NCI-H510A (cell line): ENCODE results near the gene ANKMY1.

ENCODE experiments used
- DNase-seq: peaks from one replicate; lab custom pipeline; 2025; lab: John Stamatoyannopoulos, UW

The ANKMY1 gene, protein sequence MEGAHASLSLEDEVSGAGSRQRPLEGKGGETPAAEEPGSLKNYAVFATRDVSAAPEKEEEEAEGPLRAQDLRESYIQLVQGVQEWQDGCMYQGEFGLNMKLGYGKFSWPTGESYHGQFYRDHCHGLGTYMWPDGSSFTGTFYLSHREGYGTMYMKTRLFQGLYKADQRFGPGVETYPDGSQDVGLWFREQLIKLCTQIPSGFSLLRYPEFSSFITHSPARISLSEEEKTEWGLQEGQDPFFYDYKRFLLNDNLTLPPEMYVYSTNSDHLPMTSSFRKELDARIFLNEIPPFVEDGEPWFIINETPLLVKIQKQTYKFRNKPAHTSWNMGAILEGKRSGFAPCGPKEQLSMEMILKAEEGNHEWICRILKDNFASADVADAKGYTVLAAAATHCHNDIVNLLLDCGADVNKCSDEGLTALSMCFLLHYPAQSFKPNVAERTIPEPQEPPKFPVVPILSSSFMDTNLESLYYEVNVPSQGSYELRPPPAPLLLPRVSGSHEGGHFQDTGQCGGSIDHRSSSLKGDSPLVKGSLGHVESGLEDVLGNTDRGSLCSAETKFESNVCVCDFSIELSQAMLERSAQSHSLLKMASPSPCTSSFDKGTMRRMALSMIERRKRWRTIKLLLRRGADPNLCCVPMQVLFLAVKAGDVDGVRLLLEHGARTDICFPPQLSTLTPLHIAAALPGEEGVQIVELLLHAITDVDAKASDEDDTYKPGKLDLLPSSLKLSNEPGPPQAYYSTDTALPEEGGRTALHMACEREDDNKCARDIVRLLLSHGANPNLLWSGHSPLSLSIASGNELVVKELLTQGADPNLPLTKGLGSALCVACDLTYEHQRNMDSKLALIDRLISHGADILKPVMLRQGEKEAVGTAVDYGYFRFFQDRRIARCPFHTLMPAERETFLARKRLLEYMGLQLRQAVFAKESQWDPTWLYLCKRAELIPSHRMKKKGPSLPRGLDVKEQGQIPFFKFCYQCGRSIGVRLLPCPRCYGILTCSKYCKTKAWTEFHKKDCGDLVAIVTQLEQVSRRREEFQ

DNA sequence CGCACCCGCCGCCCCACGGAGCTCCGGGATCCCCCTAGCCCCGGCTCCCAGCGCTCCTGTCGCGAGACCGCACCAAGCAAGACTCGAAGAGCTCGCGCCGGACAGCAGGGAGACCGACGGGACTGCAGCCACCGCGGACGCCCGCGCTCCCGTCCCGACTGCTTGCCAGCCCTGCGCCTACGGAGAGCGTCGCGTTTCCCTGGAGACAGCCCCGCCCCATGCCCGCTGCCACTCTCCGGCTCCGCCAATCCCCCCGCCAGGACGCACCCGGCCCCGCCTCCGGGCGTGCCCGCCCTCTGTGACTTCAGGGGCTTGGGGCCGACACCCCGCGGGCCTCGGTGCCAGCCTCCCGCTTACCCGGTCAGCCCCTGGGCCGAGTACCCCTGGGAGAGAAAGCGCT lies at the start of gene ANKMY1:
TSS of gene ANKMY1 (minus strand) at position 181 of the 400 bp plus-strand sequence. CDS start 653 bp downstream, outside the sequence.
- no peak for DNase-seq

DNA sequence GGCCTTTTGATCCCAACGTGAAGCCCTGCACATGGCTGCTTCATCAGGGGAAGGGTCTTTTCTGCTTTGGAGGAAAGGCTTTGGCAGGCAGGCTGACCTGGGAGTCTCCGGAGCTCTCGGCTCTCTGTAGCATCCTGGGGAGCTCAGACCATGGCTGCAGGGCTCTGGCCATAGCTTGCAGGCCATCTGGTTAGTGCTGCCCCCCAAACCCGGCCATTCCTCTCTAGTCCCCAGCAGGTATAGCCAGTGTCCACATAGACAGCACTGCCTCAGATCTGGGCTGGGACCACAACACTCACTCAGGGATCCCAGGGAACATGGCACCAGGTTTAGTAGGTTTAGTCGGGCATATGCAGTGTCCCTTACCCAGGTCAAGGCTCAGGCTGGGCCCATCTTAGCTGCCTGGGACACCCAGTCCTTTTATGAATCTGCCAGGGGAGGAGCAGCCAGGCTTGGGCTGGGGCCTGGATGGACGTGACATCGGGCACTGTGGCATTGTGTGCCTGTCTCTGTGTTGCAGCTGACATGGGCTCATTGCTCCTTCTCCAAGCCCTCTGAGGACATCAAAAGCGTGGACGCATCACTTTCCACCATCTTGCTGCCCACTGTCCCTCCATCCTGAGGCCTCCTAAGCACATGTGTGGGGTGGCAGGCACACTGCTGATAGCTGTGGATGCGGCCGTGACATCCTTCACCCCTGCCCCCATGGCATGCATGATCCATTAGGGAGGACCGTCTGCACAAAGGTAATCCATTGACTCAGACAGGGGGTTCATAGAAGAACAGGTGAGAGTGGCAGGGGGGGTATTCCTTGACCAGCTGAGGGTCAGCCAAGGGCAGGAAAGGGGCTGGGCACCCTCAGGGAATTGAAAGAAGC lies 48.3 kb upstream of the ANKMY1 start:
- no peak for DNase-seq

DNA sequence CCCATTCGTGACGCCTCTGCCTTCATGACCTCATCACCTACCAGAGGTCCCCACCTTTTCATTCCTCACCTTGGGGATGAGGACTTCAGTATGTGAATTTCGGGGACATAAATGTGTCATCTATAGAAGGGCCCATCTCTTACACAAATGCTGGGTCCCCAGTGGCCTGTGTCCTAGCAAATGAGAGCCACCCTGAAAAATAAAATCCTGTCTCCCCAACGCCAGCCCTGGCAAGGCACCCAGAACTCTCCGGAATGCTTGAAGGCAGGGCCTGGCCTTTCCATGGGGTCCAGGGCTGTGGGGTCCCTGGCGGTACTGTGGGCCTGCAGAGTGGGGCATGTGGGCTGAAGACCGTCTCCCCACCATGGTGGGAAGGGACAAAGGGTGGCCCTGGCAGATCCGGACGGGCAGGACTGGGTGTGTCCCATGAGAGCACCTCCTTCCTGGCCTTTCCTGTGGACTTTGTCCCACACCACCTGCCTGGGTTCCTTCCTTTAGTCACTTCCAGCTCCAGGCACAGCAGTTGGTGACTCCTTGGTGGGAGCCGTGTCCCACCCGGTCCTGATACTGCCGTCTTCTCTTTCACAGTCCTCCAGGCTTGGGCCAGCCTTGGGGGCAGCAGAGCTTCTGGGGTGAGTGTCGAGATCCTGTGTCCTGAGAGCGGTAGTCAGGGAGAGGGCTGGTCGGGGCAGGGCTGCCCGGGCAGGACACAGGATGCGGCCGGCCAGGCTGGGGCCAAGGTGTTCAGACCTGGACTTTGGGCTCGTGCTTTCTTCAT lies 47.3 kb upstream of the ANKMY1 start:
- DNase-seq = no peak

DNA sequence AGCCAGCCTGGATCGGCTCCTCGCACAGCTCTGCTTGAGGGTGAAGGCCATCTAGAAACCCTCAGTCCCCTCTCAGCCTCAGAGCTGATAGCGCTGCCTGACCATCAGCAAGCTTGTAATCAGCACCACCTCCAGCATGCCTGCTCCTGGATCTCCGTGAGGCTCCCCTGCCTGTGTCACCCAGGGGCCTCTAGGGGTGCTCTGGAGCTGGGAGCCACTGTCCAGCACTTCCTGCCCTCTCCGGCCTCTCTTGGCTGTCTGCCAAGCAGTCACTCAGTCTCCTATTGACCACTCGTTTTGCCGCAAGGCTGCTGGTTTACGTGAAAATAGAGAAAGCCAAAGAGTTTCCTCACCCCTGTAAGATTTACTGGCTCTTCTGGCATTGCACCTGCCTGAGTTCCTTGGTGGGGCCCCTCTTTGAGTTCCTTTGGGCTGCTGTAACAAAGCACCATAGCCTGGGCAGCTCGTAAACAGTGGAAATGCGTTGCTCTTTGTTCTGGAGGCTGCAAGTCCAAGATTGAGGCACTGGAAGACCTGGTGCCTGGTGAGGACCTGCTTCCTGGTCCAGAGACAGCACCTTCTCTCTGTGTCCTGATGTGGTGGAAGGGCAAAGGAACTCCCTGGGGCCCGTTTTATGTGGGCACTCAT lies 46.6 kb upstream of the ANKMY1 start:
- no peak for DNase-seq

DNA sequence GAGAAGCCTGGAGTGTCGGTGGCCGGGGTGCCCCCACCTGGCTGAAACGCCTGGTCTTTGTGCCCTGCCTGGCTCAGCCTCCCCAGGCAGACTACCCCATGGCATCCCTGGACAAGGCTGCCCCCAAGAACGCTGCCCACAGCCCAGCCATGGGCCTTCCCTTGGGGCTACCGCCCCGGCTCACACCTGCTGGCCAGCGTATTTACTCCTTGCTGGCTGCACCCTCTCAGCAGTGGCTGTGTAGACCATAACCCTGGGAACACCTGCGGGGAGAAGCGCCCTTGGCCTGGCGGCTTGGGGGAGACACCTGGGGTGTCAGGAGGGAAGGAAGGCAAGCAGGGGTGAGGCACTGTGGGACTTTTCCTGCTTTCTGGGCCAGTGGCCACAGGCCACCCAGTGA lies 46.1 kb upstream of the ANKMY1 start:
- DNase-seq = no peak

DNA sequence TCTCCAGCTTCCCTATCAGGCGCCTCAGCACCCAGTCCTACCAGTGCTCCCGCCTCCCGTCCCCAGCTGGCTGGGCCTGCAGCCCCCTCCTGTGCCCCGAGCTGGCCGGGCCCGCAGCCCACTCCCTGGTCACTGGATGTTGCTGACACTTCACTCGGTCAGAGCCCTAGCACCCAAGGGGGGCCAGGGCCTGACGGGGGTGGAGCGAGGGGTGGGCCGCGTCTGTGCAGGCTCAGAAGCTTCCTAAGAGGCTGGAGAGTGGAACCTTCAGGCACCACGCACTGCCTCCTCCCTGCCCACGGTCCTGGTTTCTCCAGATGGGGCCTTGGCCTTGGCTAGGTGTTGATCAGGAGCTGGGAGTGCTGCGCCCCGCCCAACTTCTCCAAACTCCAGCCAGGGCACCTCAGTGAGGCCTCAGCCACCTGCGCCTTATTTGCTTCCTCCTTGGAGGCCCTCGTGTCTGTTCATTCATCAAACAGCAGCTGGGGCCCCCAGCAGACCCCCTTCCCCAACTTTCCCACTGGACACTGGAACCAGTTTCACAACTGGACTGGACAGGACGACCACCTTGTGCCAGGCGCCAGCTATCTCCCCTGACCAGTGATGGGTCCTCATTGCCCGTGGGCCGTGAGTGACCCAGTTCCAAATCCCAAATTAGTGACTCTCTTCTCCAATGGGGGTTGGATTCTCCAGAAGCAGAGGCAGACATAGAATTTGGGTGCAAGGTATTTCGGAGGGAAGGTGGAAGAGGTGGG lies 45.5 kb upstream of the ANKMY1 start:
- no peak for DNase-seq

DNA sequence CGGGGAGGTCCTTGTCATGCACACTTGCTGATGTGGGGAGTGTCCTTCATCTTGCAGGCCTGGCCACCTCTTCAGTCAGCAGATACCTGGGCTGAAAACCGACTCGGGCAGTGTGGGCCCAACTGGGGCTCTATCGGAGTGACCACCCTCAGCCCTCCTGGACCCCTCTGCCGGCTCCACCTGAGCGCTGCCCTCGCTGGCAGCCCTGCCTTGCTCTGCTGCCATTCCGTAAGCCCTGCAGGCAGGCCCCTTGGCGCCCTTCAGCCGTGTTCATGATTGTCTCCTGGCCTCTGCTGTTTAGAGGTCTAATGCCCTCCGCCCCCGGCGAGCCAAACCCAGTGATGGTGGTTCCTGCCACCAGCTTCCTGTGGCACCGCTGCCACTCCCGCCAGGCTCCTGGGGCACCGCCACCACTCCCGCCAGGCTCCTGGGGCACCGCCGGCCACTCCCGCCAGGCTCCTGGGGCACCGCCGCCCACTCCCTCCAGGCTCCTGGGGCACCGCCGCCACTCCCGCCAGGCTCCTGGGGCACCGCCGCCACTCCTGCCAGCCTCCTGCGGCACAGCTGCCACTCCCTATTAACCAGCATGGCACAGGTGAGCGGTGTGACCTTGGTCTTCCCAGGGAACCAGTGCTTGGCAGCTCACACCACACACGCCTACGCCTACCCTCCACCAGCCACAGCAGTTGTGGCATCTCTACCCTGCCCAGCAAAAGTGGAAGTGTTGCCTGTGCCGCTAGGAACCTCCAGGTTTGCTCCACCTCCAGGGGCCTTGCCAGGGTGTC lies 44.7 kb upstream of the ANKMY1 start:
- DNase-seq = no peak

DNA sequence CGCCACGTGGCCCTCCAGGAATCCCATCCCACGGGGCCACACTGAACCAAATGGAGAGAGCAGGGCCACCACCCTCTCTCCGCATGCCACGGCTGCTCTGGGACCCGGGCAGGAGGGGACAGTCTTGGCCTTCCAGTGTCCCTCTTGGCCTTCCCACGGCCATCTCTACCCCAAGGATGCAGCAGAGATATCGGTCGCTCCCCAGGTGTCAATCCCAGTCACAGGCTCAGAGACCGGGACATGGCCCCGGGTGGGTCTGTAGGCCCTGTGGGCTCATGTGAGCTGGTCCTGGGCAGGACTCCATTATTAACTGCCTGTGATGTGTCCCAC lies 44.0 kb upstream of the ANKMY1 start:
- no peak for DNase-seq

DNA sequence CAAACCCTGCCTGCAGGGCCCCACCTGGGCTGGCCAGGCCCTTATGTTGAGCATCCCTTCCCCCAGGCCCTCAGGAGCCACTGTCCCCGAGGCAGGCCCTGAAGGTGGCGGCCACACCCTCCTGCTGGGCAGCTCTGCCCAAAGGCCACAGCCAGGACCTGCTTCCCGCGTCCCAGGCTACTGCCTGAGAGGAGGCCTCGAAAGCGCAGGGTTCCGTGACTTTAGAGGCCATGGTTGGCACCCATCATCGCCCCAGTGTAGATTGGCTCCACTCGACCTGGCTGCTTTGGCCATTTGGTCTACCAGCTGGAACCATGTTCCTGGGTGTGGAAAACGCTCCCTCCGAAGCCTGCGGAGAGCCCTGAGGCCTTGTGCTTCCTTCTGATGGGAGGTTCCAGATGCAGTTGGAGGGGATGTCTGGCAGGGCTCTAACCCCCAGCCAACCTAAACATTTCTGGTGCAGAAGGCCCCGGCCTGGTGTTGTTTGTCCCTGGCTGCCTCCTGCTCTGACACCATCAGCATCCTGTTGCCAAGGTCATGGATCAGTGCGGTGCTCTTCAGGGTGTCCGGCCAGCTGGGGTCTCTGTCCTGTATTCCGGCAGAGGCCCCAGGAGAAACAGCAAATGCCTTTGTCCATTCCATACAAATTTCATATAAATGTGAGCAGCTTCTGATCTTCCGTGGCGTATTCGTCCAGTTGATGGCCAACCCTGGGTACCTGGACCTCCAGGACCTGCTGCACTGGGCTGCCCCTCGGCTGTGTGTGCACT lies 43.5 kb upstream of the ANKMY1 start:
- no peak for DNase-seq

DNA sequence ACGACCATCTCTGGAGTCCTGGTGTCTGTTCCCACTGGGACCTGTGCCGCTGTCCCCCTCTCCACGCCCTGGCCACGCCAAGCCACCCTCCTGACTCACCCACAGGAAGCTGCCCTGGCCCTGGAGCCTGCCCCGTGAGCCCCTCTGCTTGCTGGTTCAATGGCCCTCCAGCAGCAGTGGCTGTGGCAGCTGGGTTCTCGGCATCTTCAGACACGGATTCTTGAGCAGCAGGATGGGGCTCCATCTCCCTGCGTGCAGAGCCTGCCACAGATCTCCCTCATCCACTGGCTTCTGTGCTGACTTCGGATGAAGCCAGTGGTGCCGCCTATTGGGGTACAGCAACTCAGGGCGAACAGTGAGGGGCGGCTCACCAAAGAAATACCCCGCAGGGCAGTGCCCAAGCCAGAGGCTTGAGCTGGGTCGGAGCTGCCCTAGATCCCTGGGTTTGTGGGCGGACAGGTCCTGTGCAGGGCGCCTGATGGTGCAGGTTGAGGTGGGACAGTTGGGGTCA lies 42.7 kb upstream of the ANKMY1 start:
- DNase-seq = no peak

DNA sequence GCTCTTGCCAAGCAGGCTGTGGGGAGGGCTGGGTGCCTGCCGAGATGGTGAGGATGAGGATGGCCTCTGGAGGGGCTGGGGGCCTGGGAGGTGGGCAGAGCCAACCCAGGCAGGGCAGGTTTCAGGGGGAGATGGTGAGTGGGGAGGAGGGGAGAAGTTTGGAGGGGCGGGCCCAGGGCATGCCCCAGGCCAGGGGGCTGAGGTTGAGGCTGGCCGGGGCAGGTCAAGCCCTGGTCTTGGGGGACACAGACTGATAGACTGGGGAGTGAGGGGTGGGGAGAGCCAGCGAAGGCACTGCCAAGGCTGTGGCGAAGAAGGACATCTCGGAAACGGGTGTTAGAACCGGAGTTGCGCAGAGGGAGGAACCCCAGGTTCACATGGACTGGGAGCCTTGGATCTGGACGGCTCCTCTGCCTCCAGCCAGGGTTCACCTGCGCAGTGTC lies 41.4 kb upstream of the ANKMY1 start:
- no peak for DNase-seq

DNA sequence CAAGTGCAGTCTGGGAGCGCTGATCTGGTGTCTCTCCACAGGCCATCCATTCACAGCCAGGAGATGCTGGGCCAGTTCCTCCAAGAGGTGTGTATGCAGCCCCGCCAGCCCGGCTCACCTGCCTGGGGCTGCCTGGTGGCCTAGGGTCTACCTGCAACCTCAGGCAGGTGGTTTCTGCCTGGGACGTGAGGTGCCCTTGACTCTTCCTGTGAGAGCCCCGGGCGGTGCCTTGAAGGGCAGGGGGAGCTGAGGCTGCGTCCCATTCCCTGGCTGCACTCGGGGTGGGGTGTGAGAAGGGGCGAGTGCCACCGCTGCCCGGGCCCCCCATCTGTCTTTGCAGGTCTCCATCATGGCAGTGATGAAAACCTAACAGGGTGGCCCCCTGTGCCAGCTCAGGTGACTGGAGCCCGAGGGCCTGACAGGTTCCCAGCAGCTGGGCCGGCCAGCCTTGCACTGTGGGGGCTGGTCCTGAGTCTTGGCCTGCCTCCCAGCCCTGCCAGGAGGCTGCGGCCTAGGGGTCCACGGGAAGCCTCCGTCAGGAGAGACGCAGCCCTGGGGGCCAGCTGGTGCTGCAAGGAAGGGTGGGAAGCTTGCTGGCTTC lies 40.6 kb upstream of the ANKMY1 start:
- DNase-seq = no peak

DNA sequence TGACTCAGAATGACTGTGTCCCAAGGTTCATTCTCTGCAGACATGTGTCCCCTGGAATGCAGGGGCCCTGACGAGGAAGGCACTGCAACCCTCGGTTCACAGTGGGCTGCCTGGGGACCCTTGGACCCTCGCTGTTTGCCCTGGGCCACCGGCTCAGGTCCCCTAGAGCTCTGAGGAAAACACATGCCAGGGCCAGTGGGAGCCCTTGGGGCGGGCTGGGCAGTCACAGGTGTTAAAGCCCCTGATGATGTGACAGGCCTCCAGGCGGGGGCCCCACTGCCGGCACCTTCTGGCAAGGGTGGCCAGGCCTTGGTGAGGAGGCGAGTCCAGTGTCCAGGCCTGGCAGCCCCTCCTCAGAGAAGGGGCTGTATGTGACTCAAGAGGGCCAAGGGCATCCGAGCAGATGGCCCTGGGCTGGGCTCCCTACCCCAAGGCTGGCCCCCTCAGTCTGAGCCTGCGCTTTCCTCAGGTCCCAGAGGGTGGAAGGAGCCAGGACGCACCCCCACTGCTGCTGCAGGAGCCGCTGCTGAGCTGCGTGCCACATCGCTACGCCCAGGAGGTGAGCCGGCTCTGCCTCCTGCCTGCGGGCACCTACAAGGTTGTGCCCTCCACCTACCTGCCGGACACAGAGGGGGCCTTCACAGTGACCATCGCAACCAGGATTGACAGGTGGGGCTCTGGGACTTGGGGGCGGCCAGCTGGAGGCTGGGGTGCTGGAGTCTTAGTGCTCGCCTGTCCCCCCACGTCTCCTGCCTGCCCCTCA lies 39.8 kb upstream of the ANKMY1 start:
- no peak for DNase-seq

DNA sequence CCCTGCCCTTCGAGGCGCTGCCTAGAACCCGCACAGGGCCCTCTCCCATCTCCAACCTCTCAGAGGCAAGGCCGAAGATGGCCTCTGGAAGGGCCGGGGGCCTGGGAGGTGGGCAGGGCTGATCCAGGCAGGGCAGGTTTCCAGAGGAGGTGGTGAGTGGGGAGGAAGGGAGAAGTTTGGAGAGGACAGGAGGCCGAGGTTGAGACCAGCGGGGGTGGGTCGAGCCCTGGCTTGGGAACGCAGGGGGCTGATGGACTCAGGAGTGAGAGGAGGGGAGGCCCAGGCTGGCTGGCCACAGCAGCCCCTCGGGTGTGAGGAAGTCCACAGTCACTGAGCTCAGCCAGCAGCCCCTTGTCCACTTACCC lies 39.2 kb upstream of the ANKMY1 start:
- DNase-seq = no peak

DNA sequence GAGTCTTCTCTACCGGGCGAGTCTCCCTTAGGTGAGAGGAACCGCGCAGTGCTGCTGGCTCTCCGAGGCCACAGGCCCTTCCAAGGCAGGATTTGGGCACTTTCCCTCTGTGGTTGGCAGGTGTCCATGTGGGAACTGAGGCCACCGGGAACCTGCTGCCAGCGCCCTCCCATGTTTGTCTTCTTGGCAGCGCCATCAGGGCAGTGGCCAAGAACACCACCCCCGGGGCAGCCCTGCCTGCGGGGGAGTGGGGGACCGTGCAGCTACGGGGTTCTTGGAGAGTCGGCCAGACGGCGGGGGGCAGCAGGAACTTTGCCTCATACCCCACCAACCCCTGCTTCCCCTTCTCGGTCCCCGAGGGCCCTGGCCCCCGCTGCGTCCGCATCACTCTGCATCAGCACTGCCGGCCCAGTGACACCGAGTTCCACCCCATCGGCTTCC lies 38.7 kb upstream of the ANKMY1 start:
- DNase-seq = no peak

DNA sequence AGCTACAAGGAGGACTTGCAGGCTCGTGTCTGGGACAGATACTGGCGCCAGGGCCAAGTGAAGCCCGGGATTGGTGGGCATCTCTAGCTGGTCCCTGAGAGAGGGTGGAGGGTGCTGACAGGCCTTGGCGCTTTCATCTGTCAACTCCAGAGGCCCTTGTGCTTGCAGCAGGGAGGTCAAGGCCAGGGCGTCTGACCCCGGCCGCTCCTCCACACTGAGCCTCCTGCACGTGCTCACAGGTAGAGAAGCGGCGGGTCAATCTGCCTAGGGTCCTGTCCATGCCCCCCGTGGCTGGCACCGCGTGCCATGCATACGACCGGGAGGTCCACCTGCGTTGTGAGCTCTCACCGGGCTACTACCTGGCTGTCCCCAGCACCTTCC lies 38.3 kb upstream of the ANKMY1 start:
- no peak for DNase-seq
